ENCODE results near the gene WFDC5. TPM values are rescaled to one million over a fixed set of nuclear protein-coding genes. Genes with fewer than 3 reads are reported as not detected.

The WFDC5 gene
- total and polyA plus RNA-seq, 10 of the 15 experiments (the other 5 are each of a cell fraction or from before 2014, with no cell fraction given) = 0.20 to 0.26 (median 0.21) TPM; not detected in 7

DNA sequence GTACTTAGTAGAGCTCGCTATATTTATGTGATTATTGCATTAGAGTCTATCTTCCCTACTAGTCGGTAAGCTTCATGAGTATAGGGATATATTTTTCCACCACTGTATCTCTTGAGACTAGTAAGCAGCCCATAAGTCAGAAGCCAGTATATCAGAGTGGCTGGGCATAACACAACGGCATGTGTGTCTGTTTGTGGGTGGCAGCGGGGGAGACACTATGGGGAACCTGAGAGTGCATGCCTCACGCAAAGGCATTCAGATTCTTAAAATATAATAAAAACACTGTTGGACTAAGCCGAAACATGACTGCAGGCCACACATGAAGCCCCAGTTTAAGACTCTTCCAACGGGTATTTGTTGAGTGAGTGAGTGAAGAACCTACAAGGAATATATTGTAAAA, 22.1 kb downstream of the WFDC5 start (continued):
- TF ChIP-seq JUND (IDR thresholded peaks at IDR 0.05; ENCODE audit: low read depth, low read length) (no peak), BMI1 (IDR thresholded peaks at IDR 0.05; ENCODE audit: borderline replicate concordance) (no peak), GABPA (IDR thresholded peaks at IDR 0.05; ENCODE audit: low read depth) (no peak), ZZZ3 (IDR thresholded peaks at IDR 0.05; ENCODE audit: control insufficient read depth, insufficient read length, low read depth) (no peak), ZNF384 (IDR thresholded peaks at IDR 0.05; ENCODE audit: borderline replicate concordance, low read depth, low read length) (no peak)

DNA sequence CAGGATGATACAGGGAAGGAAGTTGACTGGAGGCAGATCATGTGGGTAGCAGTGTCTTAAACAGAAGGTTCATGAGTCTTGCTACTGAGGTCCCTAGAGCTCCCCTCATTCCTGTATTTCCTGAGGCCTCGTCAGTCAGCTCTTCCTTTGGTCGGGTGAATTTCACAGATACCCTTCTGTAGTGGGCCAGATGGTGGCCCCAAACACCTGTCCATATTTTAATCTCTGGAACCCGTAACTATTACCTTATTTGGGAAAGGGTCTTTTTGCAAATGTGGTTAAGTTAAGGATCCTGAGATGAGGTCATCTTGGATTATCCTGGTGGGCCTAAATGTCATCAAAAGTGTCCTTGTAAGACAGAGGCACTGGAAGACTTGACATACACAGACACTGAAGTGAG, 23.6 kb downstream of the WFDC5 start:
- DNase-seq (ENCODE audit: low read depth, low spot score) (no peak), ATAC-seq (no peak), FAIRE-seq (no peak)
- H3K4me2 ChIP-seq (ENCODE audit: control insufficient read depth, insufficient read depth) = no peak overlapping the region
- H3K9me3 ChIP-seq (replicated peaks; ENCODE audit: control insufficient read depth, insufficient read depth, low read length) = no peaks in the 10 kb centered on the region
- SMC1A ChIA-PET (ENCODE audit: uncharacterized antibody, unreplicated experiment) = interaction anchor here (8.3 kb wide), 1 partner anchor 41 kb away, joined by 82 read pairs; no protein-coding TSS in a partner anchor
- RAD21 ChIA-PET (ENCODE audit: unreplicated experiment) = interaction anchor here (0.7 to 7.0 kb wide), 2 partner anchors 42 to 47 kb away, joined by 3 to 47 read pairs; no protein-coding TSS in a partner anchor
- H3K9ac ChIP-seq (ENCODE audit: control insufficient read depth, insufficient read depth, low read length) = no peak overlapping the region
- POLR2A ChIA-PET = no interaction called here
- intact Hi-C loops (cut with micrococcal nuclease; ENCODE audit: unreplicated experiment) = no loop called here
- no peaks in the 10 kb centered on the region; the same call in 1 of the 2 replicates for H4K20me1 ChIP-seq (ENCODE audit: control insufficient read depth, insufficient read depth)
- H3K27me3 ChIP-seq (replicated peaks in 1 of 2; ENCODE audit: control insufficient read depth in 2 of 2, insufficient read depth in 2 of 2, low read length in 1 of 2) = no peaks in the 10 kb centered on the region
- no peak overlapping the region for H3K4me3 ChIP-seq
- no peaks in the 10 kb centered on the region for H3K4me1 ChIP-seq (ENCODE audit: control insufficient read depth, insufficient read depth, low read length)
- CTCF ChIA-PET = interaction anchor here (4.5 to 6.3 kb wide), 2 partner anchors 48 to 79 kb away, joined by 36 to 65 read pairs; no protein-coding TSS in a partner anchor
- 85% methylated on average over 3 of the region's 3 CpGs for WGBS (ENCODE audit: insufficient coverage, insufficient replicate concordance, low lambda C conversion rate, missing lambda C conversion rate)
- no peak overlapping the region for H3K27ac ChIP-seq (ENCODE audit: control insufficient read depth, insufficient read depth)
- no TSS peak for BruUV-seq (replicated peaks)
- no peaks in the 10 kb centered on the region for H3K79me2 ChIP-seq (ENCODE audit: control insufficient read depth, insufficient read depth, low read length)
- TF ChIP-seq SMC3 (IDR thresholded peaks at IDR 0.05; ENCODE audit: borderline replicate concordance, low read length) (no peak), SMAD5 (IDR thresholded peaks at IDR 0.05; ENCODE audit: low read depth) (no peak), RCOR1 (conservative IDR thresholded peaks at IDR 0.05; ENCODE audit: low read depth, low read length) (no peak), ZSCAN29 (IDR thresholded peaks at IDR 0.05) (no peak), DPF2 (IDR thresholded peaks at IDR 0.05) (no peak), HDAC2 (IDR thresholded peaks at IDR 0.05) (no peak), NR2C2 (IDR thresholded peaks at IDR 0.05; ENCODE audit: borderline replicate concordance, control insufficient read depth, insufficient read length, low read depth) (no peak), STAT1 (conservative IDR thresholded peaks at IDR 0.05) (no peak), KAT2A (conservative IDR thresholded peaks at IDR 0.05; ENCODE audit: control insufficient read depth, low read depth, low read length) (no peak), FOS (IDR thresholded peaks at IDR 0.05; ENCODE audit: borderline replicate concordance, extremely low read depth, insufficient read length) (no peak), NFYA (IDR thresholded peaks at IDR 0.05; ENCODE audit: borderline replicate concordance, low read depth, low read length) (no peak), CHD1 (IDR thresholded peaks at IDR 0.05; ENCODE audit: low read depth, low read length) (no peak), MYB (IDR thresholded peaks at IDR 0.05; ENCODE audit: borderline replicate concordance, low read depth, low read length) (no peak), ZNF217 (IDR thresholded peaks at IDR 0.05) (no peak), JUND (IDR thresholded peaks at IDR 0.05; ENCODE audit: low read depth, low read length) (no peak), SREBF1 (IDR thresholded peaks at IDR 0.05; ENCODE audit: low read length) (no peak)
- TF ChIP-seq, protein P1, sequence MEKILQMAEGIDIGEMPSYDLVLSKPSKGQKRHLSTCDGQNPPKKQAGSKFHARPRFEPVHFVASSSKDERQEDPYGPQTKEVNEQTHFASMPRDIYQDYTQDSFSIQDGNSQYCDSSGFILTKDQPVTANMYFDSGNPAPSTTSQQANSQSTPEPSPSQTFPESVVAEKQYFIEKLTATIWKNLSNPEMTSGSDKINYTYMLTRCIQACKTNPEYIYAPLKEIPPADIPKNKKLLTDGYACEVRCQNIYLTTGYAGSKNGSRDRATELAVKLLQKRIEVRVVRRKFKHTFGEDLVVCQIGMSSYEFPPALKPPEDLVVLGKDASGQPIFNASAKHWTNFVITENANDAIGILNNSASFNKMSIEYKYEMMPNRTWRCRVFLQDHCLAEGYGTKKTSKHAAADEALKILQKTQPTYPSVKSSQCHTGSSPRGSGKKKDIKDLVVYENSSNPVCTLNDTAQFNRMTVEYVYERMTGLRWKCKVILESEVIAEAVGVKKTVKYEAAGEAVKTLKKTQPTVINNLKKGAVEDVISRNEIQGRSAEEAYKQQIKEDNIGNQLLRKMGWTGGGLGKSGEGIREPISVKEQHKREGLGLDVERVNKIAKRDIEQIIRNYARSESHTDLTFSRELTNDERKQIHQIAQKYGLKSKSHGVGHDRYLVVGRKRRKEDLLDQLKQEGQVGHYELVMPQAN (conservative IDR thresholded peaks at IDR 0.05) = no peak
- in situ Hi-C loops (cut with MboI) = no loop called here
- peaks cover 0 to 2% of the 10 kb centered on the region in 2 experiments; a peak in 2 of 4 replicates for H3K36me3 ChIP-seq (ENCODE audit: control insufficient read depth in 2 of 2, insufficient read depth in 2 of 2, low read length in 1 of 2)
- no peak overlapping the region for H2AFZ ChIP-seq (ENCODE audit: control insufficient read depth, low read depth, low read length)
